Motor neuron (in vitro differentiated cells): ENCODE results near the gene TBC1D9B. TPM values are rescaled to one million over a fixed set of nuclear protein-coding genes. Genes with fewer than 3 reads are reported as not detected.

Experiments used
- ATAC-seq, 8 experiments: fragments of 200-7000 bp; cut with Tn5 transposase; replicated peaks in 6 of 8; 2 replicates each; pipeline ENCODE4 v1.8.0; 2021; ENCODE audit warnings: mild to moderate bottlenecking in 8 of 8, moderate library complexity in 8 of 8
- H3K27ac ChIP-seq, 2 donors: fragments of 250-450 bp; sonication (Bioruptor Pico); 2 replicates each; pipeline ENCODE4 v1.9.0; 2021; ENCODE audit warnings: antibody characterized with exemption in 2 of 2, mild to moderate bottlenecking in 2 of 2, moderate library complexity in 1 of 2
- H3K4me1 ChIP-seq, 2 donors: fragments of 250-450 bp; sonication (Bioruptor Pico); replicated peaks in 1 of 2; 2 replicates each; pipeline ENCODE4 v1.6.1; 2021; ENCODE audit warnings: antibody characterized with exemption in 2 of 2, mild to moderate bottlenecking in 2 of 2, moderate library complexity in 1 of 2
- H3K4me3 ChIP-seq, 5 donors: fragments of 250-450 bp; sonication (Bioruptor Pico); 2 replicates each; pipeline ENCODE4 v1.9.0; 2021; ENCODE audit warnings: antibody characterized with exemption in 5 of 5, mild to moderate bottlenecking in 5 of 5, moderate library complexity in 4 of 5
- WGBS, 10 experiments: fragments of 450-650 bp; shearing (Covaris generic); methylation state at CpG; one replicate each; pipeline ENCODE4 v1.0.0; 2022; 5-methylcytosine and 5-hydroxymethylcytosine counted together
- in situ Hi-C, 9 experiments: fragments of 400-800 bp; cut with MboI; loops; one replicate each; pipeline ENCODE4 v1.15.0; 2021; ENCODE audit warnings: low sequenced_read_pairs in 9 of 9, low pct_unique_long_range_greater_than_20kb in 2 of 9; ENCODE audit not compliant: unreplicated experiment in 9 of 9
- total RNA-seq, 8 experiments: library from RNA; unstranded; fragments of 300-600 nt; gene quantifications; 2 replicates each; pipeline versions ENCODE4 v1.2.3 to v1.2.4, GENCODE V29; 2022

The TBC1D9B gene
- total RNA-seq, 8 experiments from 2014 or later, result 29.6 to 103 (median 49.0) TPM

DNA sequence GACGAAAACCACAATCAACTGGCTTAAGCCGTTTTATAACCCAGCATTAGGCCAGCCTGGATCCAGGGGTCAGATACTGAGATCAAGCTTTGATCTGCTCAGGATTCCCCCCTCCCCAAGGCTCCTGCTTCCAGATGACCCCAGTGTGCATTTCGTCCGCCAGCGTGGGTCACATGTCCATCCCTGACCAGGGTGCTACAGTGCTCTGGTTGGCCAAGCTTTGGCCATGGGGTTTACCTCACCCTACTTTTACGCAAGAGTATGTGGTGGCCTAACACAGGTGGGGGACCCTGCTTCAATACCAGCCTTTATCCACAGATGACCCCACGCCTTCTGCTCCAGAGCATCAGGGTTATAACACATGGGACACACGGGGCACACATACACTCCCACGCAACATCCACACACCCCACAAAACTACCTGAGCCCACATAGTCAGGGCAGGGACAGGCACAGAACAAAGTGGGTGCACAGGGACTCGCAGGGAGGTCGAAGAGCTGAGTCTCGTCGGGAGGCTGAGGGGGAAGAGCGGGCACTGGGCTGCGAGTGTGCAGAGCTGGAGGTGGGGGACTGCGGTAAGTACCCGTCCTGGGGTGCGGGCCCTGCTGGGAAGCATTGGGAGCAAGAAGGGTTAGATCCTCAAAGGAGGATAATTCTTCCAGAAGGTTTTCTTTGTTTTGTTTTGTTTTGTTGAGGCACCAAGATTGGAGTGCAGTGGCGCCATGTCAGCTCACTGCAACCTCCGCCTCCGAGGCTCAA lies 92.0 kb downstream of the TBC1D9B start:
- Histone ChIP-seq H3K27ac (no peak overlapping the region), H3K4me3 (no peak overlapping the region), H3K4me1 (peaks cover 22 to 35% of the 10 kb centered on the region in 2 donors)
- in situ Hi-C loops, result no loop called here
- WGBS, 10 experiments, result 73 to 100% (median 88%) methylated on average over 1 to 16 of the region's 21 CpGs; no CpG with 5 or more reads in 4 of the 10 experiments
- ATAC-seq, result no peak

DNA sequence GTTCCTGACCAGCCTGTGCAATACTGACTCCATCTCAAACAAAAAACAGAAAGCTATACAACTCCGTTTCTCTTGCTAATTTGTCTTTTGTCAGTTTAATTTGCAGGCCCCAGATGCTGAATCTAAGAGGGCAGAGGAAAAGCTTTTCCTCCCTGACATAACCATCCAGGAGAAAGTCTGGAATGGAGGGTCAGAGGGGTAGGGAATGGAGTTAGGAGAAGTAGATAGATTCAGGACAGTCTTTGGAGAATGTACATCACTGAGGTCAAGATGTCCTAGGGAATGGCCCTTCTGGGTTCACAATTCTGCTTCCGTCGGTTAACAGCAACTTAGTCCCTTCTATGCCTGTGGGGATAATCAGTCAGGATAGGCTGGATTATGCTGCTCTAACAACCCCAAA lies 93.6 kb downstream of the TBC1D9B start:
- in situ Hi-C loops, result no loop called here
- Histone ChIP-seq H3K27ac (no peak overlapping the region), H3K4me3 (no peak overlapping the region), H3K4me1 (peaks cover 8 to 21% of the 10 kb centered on the region in 2 donors)
- 47 to 100% (median 73%) methylated on average over 1 to 3 of the region's 3 CpGs; no CpG with 5 or more reads in 4 of the 10 experiments for WGBS, 10 experiments
- ATAC-seq, result no peak

DNA sequence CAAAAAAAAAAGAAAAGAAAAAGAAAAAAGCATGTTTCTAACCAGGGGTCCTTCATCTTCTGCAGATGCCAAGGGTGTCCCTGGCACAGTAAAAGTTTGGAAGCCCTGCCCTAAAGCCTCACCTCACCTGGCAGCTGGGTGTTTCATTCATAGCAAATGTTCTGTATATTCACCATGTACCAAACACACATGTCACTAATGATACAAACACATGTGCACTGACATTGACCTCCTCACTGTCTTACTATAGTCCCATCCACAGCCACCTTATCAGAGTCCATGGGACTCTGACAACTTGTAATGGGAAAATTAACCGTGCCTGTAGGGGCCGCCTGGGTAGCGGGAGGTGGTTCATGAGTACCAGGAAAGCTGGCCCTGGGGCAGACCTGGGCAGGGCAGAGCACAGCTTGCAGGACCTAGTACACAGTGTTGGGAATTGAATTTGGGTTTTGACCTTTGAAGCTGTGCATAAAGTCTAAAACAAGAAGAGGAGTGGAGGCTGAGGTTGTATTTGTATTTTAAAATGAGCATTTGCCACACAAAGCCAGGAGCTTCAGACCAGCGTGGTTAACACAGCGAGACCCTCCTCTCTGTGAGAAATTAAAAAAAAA lies 94.6 kb downstream of the TBC1D9B start:
- 76 to 100% (median 88%) methylated on average over 1 to 5 of the region's 5 CpGs; no CpG with 5 or more reads in 2 of the 10 experiments for WGBS, 10 experiments
- in situ Hi-C loops, result no loop called here

DNA sequence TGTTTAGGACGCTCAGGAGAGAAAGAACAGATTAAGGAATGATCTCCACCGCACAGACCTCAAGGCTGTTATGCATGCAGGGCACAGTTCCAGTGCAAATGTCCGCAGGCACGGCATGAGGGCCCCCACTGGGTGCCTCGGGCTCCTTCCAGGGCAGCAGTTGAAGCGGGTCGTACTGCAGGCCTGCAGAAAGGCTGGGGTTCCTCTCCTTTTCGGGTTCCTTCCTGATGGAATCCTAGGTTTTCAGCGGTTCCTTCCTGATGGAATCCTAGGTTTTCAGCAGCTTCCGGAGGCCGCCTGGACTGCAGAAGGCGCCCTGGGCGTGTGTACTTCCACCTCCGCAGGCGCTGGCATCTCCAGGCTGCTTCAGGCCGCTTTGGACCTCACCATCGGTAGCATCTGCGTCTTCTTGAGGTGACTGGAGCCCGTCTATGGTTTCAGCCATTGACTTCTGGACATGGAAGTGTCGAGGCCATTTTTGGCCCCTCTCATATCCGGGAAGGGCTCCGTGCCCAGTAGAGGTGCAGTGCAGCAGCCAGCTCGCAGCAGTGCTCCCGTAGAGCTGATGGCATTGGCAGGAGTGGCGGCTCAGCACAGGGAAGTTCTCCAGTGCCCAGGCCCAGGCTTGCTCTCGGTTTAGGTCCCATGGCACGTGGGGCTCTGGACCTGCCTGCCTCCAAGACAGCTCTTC lies 95.4 kb downstream of the TBC1D9B start:
- Histone ChIP-seq H3K4me1 (peaks cover 0 to 15% of the 10 kb centered on the region in 2 donors), H3K27ac (no peak overlapping the region), H3K4me3 (no peak overlapping the region)
- 72 to 100% (median 96%) methylated on average over 1 to 8 of the region's 27 CpGs; no CpG with 5 or more reads in 3 of the 10 experiments for WGBS, 10 experiments
- ATAC-seq, result no peak
- in situ Hi-C loops, result no loop called here

More for the DNA sequence above, 94.6 kb downstream of the TBC1D9B start:
- no peak overlapping the region for H3K27ac ChIP-seq
- H3K4me1 ChIP-seq, result peaks cover 0 to 14% of the 10 kb centered on the region in 2 donors
- no peak for ATAC-seq
- no peak overlapping the region for H3K4me3 ChIP-seq

Other genes with a start within 250 kb of the TBC1D9B start
- gene CBY3, start 226.9 kb downstream of the TBC1D9B start, total RNA-seq, result 1 to 10 TPM in 6 of 8 experiments, under 1 TPM in 2; 0.61 to 3.3 (median 1.8) TPM
- 100 to 1,000 TPM; 343 to 799 (median 537) TPM for gene CANX, start 208.9 kb downstream of the TBC1D9B start, total RNA-seq
- 10 to 100 TPM in 5 of 8 experiments, 1 to 10 TPM in 3; 7.7 to 37.5 (median 13.2) TPM for gene MAML1, start 175.1 kb downstream of the TBC1D9B start, total RNA-seq
- gene LTC4S, start 113.9 kb downstream of the TBC1D9B start, total RNA-seq, result 1 to 10 TPM in 3 of 8 experiments, under 1 TPM in 2, not detected in 3; 0.46 to 1.6 (median 1.2) TPM
- 100 to 1,000 TPM in 2 of 8 experiments, 10 to 100 TPM in 6; 37.5 to 115 (median 64.5) TPM for gene MGAT4B, start 101.0 kb downstream of the TBC1D9B start, total RNA-seq
- 100 to 1,000 TPM in 4 of 8 experiments, 10 to 100 TPM in 4; 55.5 to 679 (median 128) TPM for gene SQSTM1, start 87.0 kb downstream of the TBC1D9B start, total RNA-seq
- gene MRNIP, start 49.1 kb downstream of the TBC1D9B start, total RNA-seq, result 10 to 100 TPM; 18.8 to 48.6 (median 28.3) TPM
- 10 to 100 TPM; 28.4 to 69.9 (median 49.5) TPM for gene RNF130, start 163.9 kb upstream of the TBC1D9B start, total RNA-seq